Nephron progenitor cell (in vitro differentiated cells): ENCODE results near the gene NRG2.

Experiments used
- DNase-seq: peaks from one replicate; pipeline ENCODE4 v3.0.0; 2021
- H3K27ac Mint-ChIP-seq: 2 replicates; pipeline ENCODE4 v1.8.0; 2021; ENCODE audit warnings: mild to moderate bottlenecking, moderate library complexity, mixed read lengths
- H3K27me3 Mint-ChIP-seq: 2 replicates; pipeline ENCODE4 v1.8.0; 2021; ENCODE audit warnings: mild to moderate bottlenecking, low read depth, mixed read lengths; ENCODE audit not compliant: poor library complexity
- H3K36me3 Mint-ChIP-seq: 2 replicates; pipeline ENCODE4 v1.8.0; 2021; ENCODE audit warnings: low read depth, mixed read lengths
- H3K4me1 Mint-ChIP-seq: 2 replicates; pipeline ENCODE4 v1.8.0; 2021; ENCODE audit warnings: mixed read lengths
- H3K4me3 Mint-ChIP-seq: 2 replicates; pipeline ENCODE4 v1.8.0; 2021; ENCODE audit warnings: mild to moderate bottlenecking, moderate library complexity, mixed read lengths
- H3K9me3 Mint-ChIP-seq: 2 replicates; pipeline ENCODE4 v1.8.0; 2021; ENCODE audit warnings: mild to moderate bottlenecking, moderate library complexity, mixed read lengths
- CTCF ChIP-seq: fragments of 200-600 bp; sonication (generic); IDR thresholded peaks from 2 replicates; pipeline ENCODE4 v1.5.0; 2021; ENCODE audit warnings: antibody characterized with exemption

NRG2 gene

GRCh38 chr5:139994234-139994633, 48.9 kb downstream of the NRG2 start:
- H3K27ac Mint-ChIP-seq = no peak overlapping the region
- no peak overlapping the region for H3K4me3 Mint-ChIP-seq
- H3K9me3 Mint-ChIP-seq = no peaks in the 10 kb centered on the region
- no peaks in the 10 kb centered on the region for H3K4me1 Mint-ChIP-seq
- DNase-seq = no peak
- TF ChIP-seq CTCF = no peak
- peaks cover 33% of the 10 kb centered on the region for H3K27me3 Mint-ChIP-seq
- no peaks in the 10 kb centered on the region for H3K36me3 Mint-ChIP-seq

GRCh38 chr5:139985733-139986132, 57.4 kb downstream of the NRG2 start:
- Mint-ChIP-seq H3K4me3 (no peak overlapping the region), H3K4me1 (peaks cover 28% of the 10 kb centered on the region), H3K27ac (peak overlapping the region; percentile 36), H3K27me3 (peaks cover 26% of the 10 kb centered on the region), H3K9me3 (no peaks in the 10 kb centered on the region), H3K36me3 (no peaks in the 10 kb centered on the region)
- no peak for DNase-seq
- no peak for TF ChIP-seq CTCF

GRCh38 chr5:139985290-139985689, 57.8 kb downstream of the NRG2 start:
- Mint-ChIP-seq H3K4me3 (no peak overlapping the region), H3K4me1 (peaks cover 28% of the 10 kb centered on the region), H3K9me3 (no peaks in the 10 kb centered on the region), H3K36me3 (no peaks in the 10 kb centered on the region), H3K27me3 (peaks cover 31% of the 10 kb centered on the region), H3K27ac (peak overlapping the region; percentile 36)
- DNase-seq = no peak
- TF ChIP-seq CTCF = no peak

- DNase-seq = no peak
- H3K27ac Mint-ChIP-seq = no peak overlapping the region
- no peak for TF ChIP-seq CTCF
- no peaks in the 10 kb centered on the region for H3K9me3 Mint-ChIP-seq
- H3K27me3 Mint-ChIP-seq = peaks cover 36% of the 10 kb centered on the region
- peaks cover 28% of the 10 kb centered on the region for H3K4me1 Mint-ChIP-seq
- no peak overlapping the region for H3K4me3 Mint-ChIP-seq
- H3K36me3 Mint-ChIP-seq = no peaks in the 10 kb centered on the region
Measured at GRCh38 chr5:139984816-139985215, 58.3 kb downstream of the NRG2 start.

- H3K27ac Mint-ChIP-seq = peak overlapping the region; percentile 73
Measured at GRCh38 chr5:139982975-139983240, 60.2 kb downstream of the NRG2 start.

More at GRCh38 chr5:139982975-139983240, 60.2 kb downstream of the NRG2 start:
- Mint-ChIP-seq H3K4me3 (no peak overlapping the region), H3K27me3 (peaks cover 38% of the 10 kb centered on the region), H3K9me3 (no peaks in the 10 kb centered on the region), H3K4me1 (peaks cover 28% of the 10 kb centered on the region), H3K36me3 (no peaks in the 10 kb centered on the region)
- DNase-seq = no peak
- TF ChIP-seq CTCF = no peak
